ENCODE results near the gene STPG3. TPM values are rescaled to one million over a fixed set of nuclear protein-coding genes. Genes with fewer than 3 reads are reported as not detected.

STPG3 gene
- total and polyA plus RNA-seq, 8 donors = not detected

- Histone ChIP-seq H3K9me3 (no peaks in the 10 kb centered on the region), H3K4me1 (peaks cover 27 to 60% (median 57%) of the 10 kb centered on the region in 4 donors), H3K27me3 (peaks cover 15 to 56% (median 49%) of the 10 kb centered on the region in 3 donors), H3K4me3 (peak overlapping the region in 3 of 4 donors; percentile 14 to 38 (median 34)), H3K27ac (peak overlapping the region in 1 of 5 donors; percentile 8), H3K36me3 (no peaks in the 10 kb centered on the region)
- TF ChIP-seq EP300 (IDR thresholded peaks at IDR 0.05) = no peak
- no peak for TF ChIP-seq CTCF (IDR thresholded peaks at IDR 0.05)
- TF ChIP-seq POLR2A (IDR thresholded peaks at IDR 0.05) = no peak
- TF ChIP-seq POLR2AphosphoS5 (IDR thresholded peaks at IDR 0.05) = no peak
- peak in 1 of 2 donors; percentile 45 for DNase-seq
- 51 to 63% (median 57%) methylated on average over 25 to 35 of the region's 35 CpGs for WGBS, 5 donors
- intact Hi-C loops (cut with DNase I; ENCODE audit: low total_unique reads) = loop anchor here (10.0 kb wide), 1 partner anchor 51 kb away; the partner anchor contains the start of genes ANAPC2 and SSNA1
Measured at GRCh38 chr9:137235424-137236237, 15.5 kb upstream of the STPG3 start.

GRCh38 chr9:137236238-137236935, 14.7 kb upstream of the STPG3 start:
- intact Hi-C loops (cut with DNase I; ENCODE audit: low total_unique reads) = loop anchor here (10.0 kb wide), 1 partner anchor 52 kb away; the partner anchor contains the start of genes ANAPC2 and SSNA1
- peak; percentile 93 to 96 for DNase-seq
- TF ChIP-seq CTCF (IDR thresholded peaks at IDR 0.05) (peak in 5 of 7 experiments; percentile 98 to 100 (median 99)), POLR2AphosphoS5 (IDR thresholded peaks at IDR 0.05) (peak in 1 of 3 donors; percentile 60), POLR2A (IDR thresholded peaks at IDR 0.05) (no peak), EP300 (IDR thresholded peaks at IDR 0.05) (no peak)
- peaks cover 27 to 60% (median 57%) of the 10 kb centered on the region in 4 donors for H3K4me1 ChIP-seq
- H3K9me3 ChIP-seq = no peaks in the 10 kb centered on the region
- H3K27ac ChIP-seq = peak overlapping the region in 2 of 5 donors; percentile 24 to 37
- H3K4me3 ChIP-seq = peak overlapping the region in 3 of 4 donors; percentile 14 to 38 (median 34)
- no peaks in the 10 kb centered on the region for H3K36me3 ChIP-seq
- WGBS, 5 donors = 8 to 11% (median 9%) methylated on average over 16 to 31 of the region's 31 CpGs
- peaks cover 15 to 49% (median 42%) of the 10 kb centered on the region in 3 donors for H3K27me3 ChIP-seq

- Histone ChIP-seq H3K4me1 (peaks cover 29 to 64% (median 59%) of the 10 kb centered on the region in 4 donors), H3K27me3 (peaks cover 15 to 43% (median 39%) of the 10 kb centered on the region in 3 donors), H3K4me3 (peak overlapping the region in 3 of 4 donors; percentile 14 to 38 (median 34)), H3K27ac (peak overlapping the region in 2 of 5 donors; percentile 24 to 37), H3K36me3 (peaks cover 0 to 3% (median under 1%) of the 10 kb centered on the region in 4 donors), H3K9me3 (no peaks in the 10 kb centered on the region)
- peak in 1 of 2 donors; percentile 59 for DNase-seq
- intact Hi-C loops (cut with DNase I; ENCODE audit: low total_unique reads) = loop anchor here (10.0 kb wide), 1 partner anchor 52 kb away; the partner anchor contains the start of genes ANAPC2 and SSNA1
- 30 to 38% (median 34%) methylated on average over 5 to 11 of the region's 11 CpGs for WGBS, 5 donors
- no peak for TF ChIP-seq POLR2A (IDR thresholded peaks at IDR 0.05)
- TF ChIP-seq POLR2AphosphoS5 (IDR thresholded peaks at IDR 0.05) = no peak
- TF ChIP-seq EP300 (IDR thresholded peaks at IDR 0.05) = no peak
- TF ChIP-seq CTCF (IDR thresholded peaks at IDR 0.05) = no peak
Measured at GRCh38 chr9:137236936-137237421, 14.1 kb upstream of the STPG3 start.

Measured in stomach (tissue), 9 donors.